Breast epithelium (tissue), 4 donors: Measurements from ENCODE around the gene LRRTM4. TPM values are rescaled to one million over a fixed set of nuclear protein-coding genes. Genes with fewer than 3 reads are reported as not detected.
"Not testable (repeated sequence)": the region's sequence is repeated elsewhere in the genome, so short reads cannot be mapped to it uniquely, and the experiment has no call there.

Experiments
- DNase-seq, 2 donors: peaks; one replicate each; pipeline ENCODE4 v3.0.0-alpha.2; 2019; ENCODE audit warnings: low spot score in 2 of 2
- H3K27ac ChIP-seq, 2 donors: fragments of 200-600 bp; sonication (generic) in 1 of 2; one replicate each; pipeline ENCODE4 v1.5.1; 2016 to 2019; ENCODE audit warnings: mild to moderate bottlenecking in 1 of 2
- H3K27me3 ChIP-seq, 2 donors: fragments of 200-600 bp; sonication (generic) in 1 of 2; one replicate each; pipeline versions ENCODE4 v1.5.1 to v1.6.0; 2017 to 2019; ENCODE audit warnings: control low read depth in 1 of 2, mild to moderate bottlenecking in 1 of 2
- H3K36me3 ChIP-seq: fragments of 200-600 bp; one replicate; pipeline ENCODE4 v1.5.1; 2019
- H3K4me1 ChIP-seq, 2 donors: fragments of 200-600 bp; sonication (generic); one replicate each; pipeline ENCODE4 v1.5.1; 2016 to 2019; ENCODE audit warnings: control low read depth in 1 of 2
- H3K4me3 ChIP-seq, 3 donors: fragments of 200-600 bp; sonication (generic); 1 replicate in 2 of 3; 2 replicates in 1 of 3; pipeline ENCODE4 v1.5.1; 2016 to 2019; ENCODE audit warnings: mild to moderate bottlenecking in 3 of 3, moderate library complexity in 2 of 3
- H3K9me3 ChIP-seq, 2 donors: fragments of 200-600 bp; sonication (generic) in 1 of 2; one replicate each; pipeline ENCODE4 v1.5.1; 2016 to 2019; ENCODE audit warnings: control low read depth in 1 of 2
- CTCF ChIP-seq, 3 donors: fragments of 450-650 bp; IDR thresholded peaks; one replicate each; pipeline ENCODE4 v1.5.1; 2016 to 2017; ENCODE audit warnings: antibody characterized with exemption in 3 of 3, mild to moderate bottlenecking in 3 of 3, moderate library complexity in 3 of 3
- POLR2A ChIP-seq: fragments of 450-650 bp; IDR thresholded peaks from one replicate; pipeline ENCODE4 v1.6.1; 2016; ENCODE audit warnings: antibody characterized with exemption, mild to moderate bottlenecking, moderate library complexity
- POLR2AphosphoS5 ChIP-seq, 3 donors: sonication (generic); formaldehyde crosslinking; IDR thresholded peaks; one replicate each; pipeline ENCODE4 v1.6.1; 2017; ENCODE audit warnings: antibody characterized with exemption in 3 of 3
- intact Hi-C: fragments of 100-400 bp; cut with DNase I; formaldehyde crosslinking; loops from one replicate; pipeline ENCODE4 v1.15.1; 2023; ENCODE audit warnings: low total_unique reads
- total RNA-seq, 3 donors: library from RNA; depleted of rRNA; stranded (reverse); fragments of >200 nt; gene quantifications; one replicate each; pipeline ENCODE4 v1.1.0, GENCODE V29; 2016

Gene LRRTM4
- total RNA-seq, 3 donors from 2014 or later = 0.16 to 1.6 TPM; not detected in 1

GRCh38 chr2:77054938-77055337 is 467.2 kb downstream of the LRRTM4 start:
- intact Hi-C loops = no loop called here

GRCh38 chr2:77046339-77046738 is 475.8 kb downstream of the LRRTM4 start:
- DNase-seq = no peak
- intact Hi-C loops = no loop called here
- Histone ChIP-seq H3K4me1 (no peaks in the 10 kb centered on the region), H3K27me3 (no peaks in the 10 kb centered on the region), H3K27ac (no peak overlapping the region), H3K36me3 (no peaks in the 10 kb centered on the region), H3K9me3 (peaks cover 0 to 10% of the 10 kb centered on the region in 2 donors), H3K4me3 (no peak overlapping the region)
- TF ChIP-seq POLR2AphosphoS5 (IDR thresholded peaks at IDR 0.05) (no peak), POLR2A (no peak), CTCF (IDR thresholded peaks at IDR 0.05) (no peak)

More at GRCh38 chr2:77054938-77055337, 467.2 kb downstream of the LRRTM4 start:
- no peak for TF ChIP-seq POLR2A
- Histone ChIP-seq H3K27me3 (no peaks in the 10 kb centered on the region), H3K4me3 (no peak overlapping the region), H3K36me3 (no peaks in the 10 kb centered on the region), H3K9me3 (no peaks in the 10 kb centered on the region), H3K27ac (no peak overlapping the region), H3K4me1 (no peaks in the 10 kb centered on the region)
- no peak for DNase-seq

GRCh38 chr2:77045456-77045855 is 476.7 kb downstream of the LRRTM4 start:
- H3K27me3 ChIP-seq, DNase-seq, H3K27ac ChIP-seq, H3K4me1 ChIP-seq, H3K4me3 ChIP-seq, H3K36me3 ChIP-seq, intact Hi-C loops: not testable (repeated sequence)
- H3K9me3 ChIP-seq = peaks cover 0 to 10% of the 10 kb centered on the region in 2 donors

- Histone ChIP-seq H3K9me3 (no peaks in the 10 kb centered on the region), H3K4me1 (no peaks in the 10 kb centered on the region), H3K4me3 (no peak overlapping the region), H3K27ac (no peak overlapping the region), H3K27me3 (no peaks in the 10 kb centered on the region), H3K36me3 (no peaks in the 10 kb centered on the region)
- DNase-seq = no peak
- TF ChIP-seq CTCF (IDR thresholded peaks at IDR 0.05) (no peak), POLR2AphosphoS5 (IDR thresholded peaks at IDR 0.05) (no peak), POLR2A (no peak)
- intact Hi-C loops = no loop called here
Measured at GRCh38 chr2:77034445-77034844, 487.7 kb downstream of the LRRTM4 start.

- intact Hi-C loops, DNase-seq, H3K27me3 ChIP-seq, H3K4me1 ChIP-seq, H3K9me3 ChIP-seq, H3K4me3 ChIP-seq, H3K27ac ChIP-seq, H3K36me3 ChIP-seq: not testable (repeated sequence)
Measured at GRCh38 chr2:77029237-77029636, 492.9 kb downstream of the LRRTM4 start.

GRCh38 chr2:77028032-77028600 is 494.1 kb downstream of the LRRTM4 start:
- Histone ChIP-seq H3K9me3 (no peaks in the 10 kb centered on the region), H3K4me3 (no peak overlapping the region), H3K4me1 (no peaks in the 10 kb centered on the region), H3K27ac (no peak overlapping the region), H3K36me3 (no peaks in the 10 kb centered on the region), H3K27me3 (no peaks in the 10 kb centered on the region)
- DNase-seq = no peak
- intact Hi-C loops = no loop called here
- TF ChIP-seq CTCF (IDR thresholded peaks at IDR 0.05) (no peak), POLR2A (no peak), POLR2AphosphoS5 (IDR thresholded peaks at IDR 0.05) (no peak)

- Histone ChIP-seq H3K4me3 (no peak overlapping the region), H3K36me3 (no peaks in the 10 kb centered on the region)
- intact Hi-C loops = no loop called here
Measured at GRCh38 chr2:77025714-77026113, 496.5 kb downstream of the LRRTM4 start.

More at GRCh38 chr2:77025714-77026113, 496.5 kb downstream of the LRRTM4 start:
- no peak overlapping the region for H3K27ac ChIP-seq
- H3K4me1 ChIP-seq = no peaks in the 10 kb centered on the region
- no peaks in the 10 kb centered on the region for H3K27me3 ChIP-seq
- DNase-seq = no peak
- no peaks in the 10 kb centered on the region for H3K9me3 ChIP-seq
- TF ChIP-seq POLR2AphosphoS5 (IDR thresholded peaks at IDR 0.05) = no peak
- no peak for TF ChIP-seq POLR2A
- TF ChIP-seq CTCF (IDR thresholded peaks at IDR 0.05) = no peak
